CD4-positive, alpha-beta memory T cell (primary cell): ENCODE measurements around the gene CNGB1. TPM values are rescaled to one million over a fixed set of nuclear protein-coding genes. Genes with fewer than 3 reads are reported as not detected.

Experiments
- polyA plus RNA-seq, 2 donors: library from polyadenylated mRNA; unstranded; fragments of 300-500 nt; fragmentation: Illumina TruSeq; gene quantifications; one replicate each; pipeline ENCODE4 v1.2.3, GENCODE V29; 2021
- total RNA-seq, 2 experiments: library from RNA; stranded (reverse); gene quantifications; one replicate each; pipeline ENCODE4 v1.2.3, GENCODE V29; 2021

Gene CNGB1
- total and polyA plus RNA-seq, 4 experiments from 2014 or later = not detected

Other genes with a start within 250 kb of the CNGB1 start
- gene KATNB1, start 235.4 kb downstream of the CNGB1 start, total RNA-seq = 10 to 100 TPM; 25.1 to 25.9 TPM
- gene KATNB1, start 235.4 kb downstream of the CNGB1 start, polyA plus RNA-seq = 10 to 100 TPM; 23.6 to 26.1 TPM
- 1 to 10 TPM; 1.6 to 1.9 TPM for gene KIFC3, start 168.6 kb downstream of the CNGB1 start, total RNA-seq
- gene KIFC3, start 168.6 kb downstream of the CNGB1 start, polyA plus RNA-seq = not detected
- 10 to 100 TPM; 19.7 to 20.5 TPM for gene ZNF319, start 29.5 kb upstream of the CNGB1 start, total RNA-seq
- 10 to 100 TPM in 1 of 2 donors, 1 to 10 TPM in 1; 2.3 to 16.5 TPM for gene ZNF319, start 29.5 kb upstream of the CNGB1 start, polyA plus RNA-seq
- gene USB1, start 30.3 kb upstream of the CNGB1 start, total RNA-seq = 10 to 100 TPM; 36.4 to 39.5 TPM
- 10 to 100 TPM; 35.3 to 45.2 TPM for gene USB1, start 30.3 kb upstream of the CNGB1 start, polyA plus RNA-seq
- 1 to 10 TPM; 1.6 to 1.8 TPM for gene MMP15, start 54.6 kb upstream of the CNGB1 start, total RNA-seq
- under 1 TPM in 1 of 2 donors, not detected in 1; 0.21 TPM for gene MMP15, start 54.6 kb upstream of the CNGB1 start, polyA plus RNA-seq
- gene CFAP20, start 158.3 kb upstream of the CNGB1 start, total RNA-seq = 10 to 100 TPM; 25.4 to 26.3 TPM
- 10 to 100 TPM; 35.7 to 54.0 TPM for gene CFAP20, start 158.3 kb upstream of the CNGB1 start, polyA plus RNA-seq
- 10 to 100 TPM; 63.5 to 63.6 TPM for gene CSNK2A2, start 227.0 kb upstream of the CNGB1 start, total RNA-seq
- 10 to 100 TPM in 1 of 2 donors, 1 to 10 TPM in 1; 9.7 to 14.8 TPM for gene CSNK2A2, start 227.0 kb upstream of the CNGB1 start, polyA plus RNA-seq